Activated CD8-positive, alpha-beta T cell treated with anti-CD3 and anti-CD28 coated beads for 36 hours (primary cell): ENCODE results near the gene RBX1. TPM values are rescaled to one million over a fixed set of nuclear protein-coding genes. Genes with fewer than 3 reads are reported as not detected.
"Not testable (repeated sequence)": the region's sequence is repeated elsewhere in the genome, so short reads cannot be mapped to it uniquely, and the experiment has no call there.

Source experiments
- ATAC-seq: fragments of 200-7000 bp; cut with Tn5 transposase; one replicate; pipeline ENCODE4 v1.10.0; 2021; ENCODE audit warnings: mild to moderate bottlenecking, moderate library complexity
- CTCF ChIA-PET: fragments of 350-600 bp; sonication (Branson Sonifier 250); formaldehyde crosslinking; loops from one replicate; lab custom pipeline; 2021; ENCODE audit warnings: antibody characterized with exemption; lab: Charles Lee
- POLR2A ChIA-PET: fragments of 350-600 bp; sonication (Branson Sonifier 250); formaldehyde crosslinking; loops from one replicate; lab custom pipeline; 2021; ENCODE audit warnings: antibody characterized with exemption; lab: Charles Lee
- DNase-seq: peaks from one replicate; pipeline ENCODE4 v3.0.0-alpha.2; 2020
- H3K27ac Mint-ChIP-seq: one replicate; pipeline ENCODE4 v1.8.0; 2021; ENCODE audit warnings: mild to moderate bottlenecking, mixed read lengths
- H3K27me3 Mint-ChIP-seq: one replicate; pipeline ENCODE4 v1.8.0; 2021; ENCODE audit warnings: mixed read lengths
- H3K36me3 Mint-ChIP-seq: one replicate; pipeline ENCODE4 v1.8.0; 2021; ENCODE audit warnings: low read depth, mixed read lengths
- H3K4me1 Mint-ChIP-seq: one replicate; pipeline ENCODE4 v1.8.0; 2021; ENCODE audit warnings: low read depth, mixed read lengths
- H3K4me3 Mint-ChIP-seq: one replicate; pipeline ENCODE4 v1.8.0; 2021; ENCODE audit warnings: mild to moderate bottlenecking, moderate library complexity, mixed read lengths
- H3K9me3 Mint-ChIP-seq: one replicate; pipeline ENCODE4 v1.8.0; 2021; ENCODE audit warnings: mixed read lengths
- intact Hi-C: fragments of 100-400 bp; cut with micrococcal nuclease; formaldehyde crosslinking; loops from one replicate; pipeline ENCODE4 v1.10.0; 2022
- total RNA-seq, 2 experiments: library from RNA; stranded (reverse); gene quantifications; one replicate each; pipeline ENCODE4 v1.2.3, GENCODE V29; 2021
- TF ChIP-seq, protein P1 (sequence below): fragments of 200-600 bp; IDR thresholded peaks from one replicate; pipeline ENCODE4 v1.8.0; 2022; ENCODE audit warnings: antibody characterized with exemption, mild to moderate bottlenecking

Gene RBX1
- total RNA-seq, 2 experiments from 2014 or later: 90.4 to 92.8 TPM

DNA sequence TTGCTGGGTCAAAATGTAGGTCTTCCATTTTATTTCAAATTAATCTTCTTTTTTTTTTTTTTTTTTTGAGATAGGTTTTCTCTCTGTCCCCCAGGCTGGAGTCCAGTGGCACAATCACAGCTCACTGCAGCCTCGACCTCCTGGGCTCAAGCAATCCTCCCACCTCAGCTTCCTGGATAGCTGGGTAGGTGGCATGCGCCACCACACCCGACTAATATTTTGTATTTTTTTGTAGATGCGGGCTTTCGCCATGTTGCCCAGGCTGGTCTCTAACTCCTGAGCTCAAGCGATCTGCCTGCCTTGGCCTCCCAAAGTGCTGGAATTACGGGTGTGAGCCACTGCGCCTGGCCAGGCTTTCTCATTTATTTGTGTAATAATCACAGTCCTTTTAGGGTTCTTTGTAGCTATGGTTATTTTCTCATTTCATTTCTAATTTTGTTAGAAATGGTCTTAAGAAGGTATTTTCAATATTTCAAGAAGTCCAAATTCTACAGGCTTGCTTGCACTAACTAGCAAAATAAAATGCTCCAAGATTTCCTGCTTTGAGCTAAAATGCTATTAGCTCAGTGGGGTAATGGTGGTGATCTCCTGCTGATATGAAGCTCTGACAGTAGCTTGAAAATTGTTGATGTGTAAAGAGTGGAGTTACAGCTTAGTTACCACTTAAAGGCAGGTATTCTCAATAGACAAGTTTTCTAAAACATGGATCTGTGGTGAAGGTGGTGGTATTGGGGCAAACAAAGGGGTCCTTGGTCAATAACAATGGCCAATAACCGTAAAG is 50.0 kb downstream of the RBX1 start:
- CTCF ChIA-PET: interaction anchor here (1.0 kb wide), 1 partner anchor 236 kb away, joined by 3 read pairs; no protein-coding TSS in a partner anchor
- Mint-ChIP-seq H3K4me1 (no peaks in the 10 kb centered on the region), H3K4me3 (no peak overlapping the region), H3K27ac (no peak overlapping the region), H3K27me3 (no peaks in the 10 kb centered on the region), H3K36me3 (no peaks in the 10 kb centered on the region), H3K9me3 (no peaks in the 10 kb centered on the region)
- TF ChIP-seq, protein P1, sequence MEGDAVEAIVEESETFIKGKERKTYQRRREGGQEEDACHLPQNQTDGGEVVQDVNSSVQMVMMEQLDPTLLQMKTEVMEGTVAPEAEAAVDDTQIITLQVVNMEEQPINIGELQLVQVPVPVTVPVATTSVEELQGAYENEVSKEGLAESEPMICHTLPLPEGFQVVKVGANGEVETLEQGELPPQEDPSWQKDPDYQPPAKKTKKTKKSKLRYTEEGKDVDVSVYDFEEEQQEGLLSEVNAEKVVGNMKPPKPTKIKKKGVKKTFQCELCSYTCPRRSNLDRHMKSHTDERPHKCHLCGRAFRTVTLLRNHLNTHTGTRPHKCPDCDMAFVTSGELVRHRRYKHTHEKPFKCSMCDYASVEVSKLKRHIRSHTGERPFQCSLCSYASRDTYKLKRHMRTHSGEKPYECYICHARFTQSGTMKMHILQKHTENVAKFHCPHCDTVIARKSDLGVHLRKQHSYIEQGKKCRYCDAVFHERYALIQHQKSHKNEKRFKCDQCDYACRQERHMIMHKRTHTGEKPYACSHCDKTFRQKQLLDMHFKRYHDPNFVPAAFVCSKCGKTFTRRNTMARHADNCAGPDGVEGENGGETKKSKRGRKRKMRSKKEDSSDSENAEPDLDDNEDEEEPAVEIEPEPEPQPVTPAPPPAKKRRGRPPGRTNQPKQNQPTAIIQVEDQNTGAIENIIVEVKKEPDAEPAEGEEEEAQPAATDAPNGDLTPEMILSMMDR: no peak
- intact Hi-C loops: no loop called here
- ATAC-seq (no peak), DNase-seq (no peak)
- POLR2A ChIA-PET: interaction anchor here (0.6 kb wide), 1 partner anchor 252 kb away, joined by 3 read pairs; no protein-coding TSS in a partner anchor

DNA sequence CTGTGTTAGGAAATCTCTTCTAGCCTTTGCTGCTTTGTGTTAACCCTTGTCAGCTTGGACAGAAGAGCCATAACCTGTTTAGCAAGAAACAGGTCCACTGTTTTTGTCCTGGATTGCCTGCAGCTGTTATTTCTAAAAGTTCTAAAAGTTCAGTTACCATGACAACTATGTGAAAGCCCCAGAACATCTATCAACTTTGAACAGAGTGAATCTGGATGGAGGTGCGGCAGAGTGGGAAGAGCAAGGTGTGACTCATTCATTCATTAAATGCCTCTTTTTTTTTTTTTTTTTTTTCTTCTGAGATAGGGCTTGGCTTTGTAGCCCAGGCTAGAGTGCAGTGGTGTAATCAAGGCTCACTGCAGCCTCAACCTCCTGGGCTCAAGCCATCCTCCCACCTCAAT is 50.5 kb downstream of the RBX1 start:
- no peaks in the 10 kb centered on the region for H3K36me3 Mint-ChIP-seq
- no peak overlapping the region for H3K27ac Mint-ChIP-seq
- ChIA-PET CTCF (interaction anchor here (1.0 kb wide), 1 partner anchor 236 kb away, joined by 3 read pairs; no protein-coding TSS in a partner anchor), POLR2A (interaction anchor here (0.6 kb wide), 1 partner anchor 252 kb away, joined by 3 read pairs; no protein-coding TSS in a partner anchor)
- no peak overlapping the region for H3K4me3 Mint-ChIP-seq
- TF ChIP-seq, protein P1: no peak
- intact Hi-C loops: no loop called here
- H3K9me3 Mint-ChIP-seq: no peaks in the 10 kb centered on the region
- no peaks in the 10 kb centered on the region for H3K27me3 Mint-ChIP-seq
- no peak for DNase-seq
- no peak for ATAC-seq
- H3K4me1 Mint-ChIP-seq: no peaks in the 10 kb centered on the region

- H3K4me1 Mint-ChIP-seq, POLR2A ChIA-PET: not testable (repeated sequence)
These were observed 51.2 kb downstream of the RBX1 start for GRCh38 chr22:41002386-41002785.

DNA sequence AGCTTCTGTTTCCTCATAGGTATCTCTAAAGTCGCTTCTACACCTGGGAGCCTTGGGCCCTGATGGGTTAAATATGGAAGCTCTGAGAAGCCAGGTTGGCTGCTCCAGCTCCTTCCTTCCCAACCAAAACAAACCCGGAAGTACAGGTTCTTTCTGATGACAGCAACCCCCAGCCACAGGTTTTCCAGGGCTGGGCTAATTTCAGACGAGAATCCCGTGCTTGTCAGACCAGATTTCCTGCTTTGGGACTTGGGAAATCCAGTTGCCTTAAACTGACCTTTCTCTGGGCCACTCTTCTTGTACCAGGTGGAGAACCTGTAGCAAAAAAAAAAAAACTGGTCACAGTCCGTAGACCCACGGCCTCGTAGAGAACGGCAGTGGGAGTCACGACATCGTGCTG is 51.9 kb downstream of the RBX1 start:
- TF ChIP-seq, protein P1: no peak

More at GRCh38 chr22:41002386-41002785, 51.2 kb downstream of the RBX1 start:
- H3K4me3 Mint-ChIP-seq, intact Hi-C loops, H3K27ac Mint-ChIP-seq, ATAC-seq, H3K27me3 Mint-ChIP-seq, DNase-seq, H3K9me3 Mint-ChIP-seq, H3K36me3 Mint-ChIP-seq: not testable (repeated sequence)
- CTCF ChIA-PET: interaction anchor here (1.2 kb wide), 1 partner anchor 80 kb away, joined by 3 read pairs; no protein-coding TSS in a partner anchor

GRCh38 chr22:41003976-41004375 is 52.8 kb downstream of the RBX1 start:
- DNase-seq (no peak), ATAC-seq (no peak)
- Mint-ChIP-seq H3K27me3 (no peaks in the 10 kb centered on the region), H3K9me3 (no peaks in the 10 kb centered on the region), H3K4me3 (no peak overlapping the region), H3K27ac (no peak overlapping the region), H3K4me1 (no peaks in the 10 kb centered on the region), H3K36me3 (no peaks in the 10 kb centered on the region)
- intact Hi-C loops: no loop called here
- POLR2A ChIA-PET: no interaction called here
- CTCF ChIA-PET: interaction anchor here (1.1 kb wide), 1 partner anchor 233 kb away, joined by 3 read pairs; no protein-coding TSS in a partner anchor
- TF ChIP-seq, protein P1: no peak

More for the DNA sequence above, 51.9 kb downstream of the RBX1 start:
- H3K4me1 Mint-ChIP-seq: no peaks in the 10 kb centered on the region
- ChIA-PET CTCF (interaction anchor here (1.2 kb wide), 1 partner anchor 81 kb away, joined by 3 read pairs; no protein-coding TSS in a partner anchor), POLR2A (no interaction called here)
- ATAC-seq (no peak), DNase-seq (no peak)
- no peak overlapping the region for H3K27ac Mint-ChIP-seq
- intact Hi-C loops: no loop called here
- no peak overlapping the region for H3K4me3 Mint-ChIP-seq
- H3K36me3 Mint-ChIP-seq: no peaks in the 10 kb centered on the region
- H3K27me3 Mint-ChIP-seq: no peaks in the 10 kb centered on the region
- no peaks in the 10 kb centered on the region for H3K9me3 Mint-ChIP-seq
